ENCODE measurements around the gene OR51A7.

The OR51A7 gene

DNA sequence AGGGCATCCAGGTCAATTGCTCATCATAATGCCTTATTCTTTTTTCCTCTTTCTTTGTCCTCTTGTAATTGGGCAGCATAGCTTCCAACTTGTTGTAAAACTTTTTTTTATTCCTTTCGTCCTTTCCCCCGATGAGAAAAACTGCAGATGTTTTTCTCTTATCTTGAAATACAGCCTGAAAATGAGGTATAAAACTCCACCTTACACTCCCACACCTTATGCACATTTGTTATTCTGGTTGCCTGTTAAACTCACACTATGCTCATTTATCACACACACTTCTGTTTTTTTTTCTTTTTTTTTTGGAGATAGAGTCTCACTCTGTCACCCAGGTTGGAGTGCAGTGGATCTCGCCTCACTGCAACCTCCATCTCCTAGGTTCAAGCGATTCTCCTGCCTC lies 53.8 kb downstream of the OR51A7 start:
- DNase-seq, result no peak
